T47D (cell line): ENCODE measurements around the gene EIF5A2.
A peak's percentile ranks its signal among the peaks of the same experiment; 100 is the strongest.
"Not testable (repeated sequence)": the region's sequence is repeated elsewhere in the genome, so short reads cannot be mapped to it uniquely, and the experiment has no call there.

Experiments
- DNase-seq, 2 experiments: peaks; one replicate each; pipeline versions ENCODE4 v3.0.0 to v3.0.0-alpha.2; 2011 to 2012; ENCODE audit warnings: low read depth in 1 of 2, low spot score in 1 of 2
- JUND ChIP-seq: IDR thresholded peaks from 2 replicates; pipeline ENCODE4 v1.6.1; 2012; ENCODE audit warnings: low read depth
- in situ Hi-C: cut with HindIII; loops from 2 replicates; pipeline ENCODE4 v1.10.0; 2016; ENCODE audit warnings: low sequenced_read_pairs, low pct_unique_long_range_greater_than_20kb

EIF5A2 gene

DNA sequence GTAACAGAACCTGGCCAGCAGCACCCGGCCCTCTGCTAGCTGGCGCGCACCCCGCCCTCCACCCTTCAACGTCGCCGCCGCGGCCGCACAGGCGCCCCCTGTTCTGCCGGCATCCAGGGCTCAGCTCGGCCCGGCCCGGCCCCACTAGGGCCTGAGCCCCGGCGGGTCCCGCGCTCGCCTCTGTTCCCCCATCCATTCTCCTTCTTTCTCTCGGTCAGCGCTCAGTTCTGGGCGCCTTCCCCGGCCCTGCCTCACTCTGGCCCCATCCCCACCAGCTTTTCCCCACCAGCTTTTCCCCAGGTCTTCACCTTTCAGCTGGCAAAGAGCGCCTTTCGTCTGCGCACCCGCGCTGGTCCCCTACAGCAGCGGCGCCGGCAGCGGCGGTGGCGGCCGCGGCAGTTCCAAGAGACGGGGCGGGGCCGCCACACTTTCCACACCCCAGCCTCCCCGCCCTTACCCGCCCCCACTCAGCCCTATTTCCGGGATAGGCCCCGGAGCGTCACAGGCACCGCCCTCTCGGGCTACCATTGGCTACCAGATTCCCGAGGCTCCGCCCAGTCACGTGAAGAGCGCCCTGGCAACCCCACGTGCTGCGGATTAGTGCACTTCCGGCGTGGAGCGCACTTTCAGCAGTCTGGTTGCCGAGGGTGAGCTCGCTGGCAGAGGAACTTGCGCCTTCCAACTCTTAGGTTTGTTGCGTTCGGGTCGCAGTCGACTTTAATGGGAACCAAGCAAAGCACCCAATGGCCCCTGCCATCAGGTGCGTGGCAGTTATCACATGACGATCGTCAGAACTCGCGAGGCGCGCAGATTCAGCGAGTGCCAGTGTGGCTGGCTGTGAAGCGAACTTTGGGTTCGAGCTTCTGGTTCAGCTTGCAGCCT lies at the start of gene EIF5A2:
TSS of gene EIF5A2 (minus strand) at position 403 of the 882 bp plus-strand sequence. CDS start 831 bp downstream, outside the sequence.
- in situ Hi-C loops, result no loop called here
- TF ChIP-seq JUND, result no peak
- peak; percentile 99 for DNase-seq

DNA sequence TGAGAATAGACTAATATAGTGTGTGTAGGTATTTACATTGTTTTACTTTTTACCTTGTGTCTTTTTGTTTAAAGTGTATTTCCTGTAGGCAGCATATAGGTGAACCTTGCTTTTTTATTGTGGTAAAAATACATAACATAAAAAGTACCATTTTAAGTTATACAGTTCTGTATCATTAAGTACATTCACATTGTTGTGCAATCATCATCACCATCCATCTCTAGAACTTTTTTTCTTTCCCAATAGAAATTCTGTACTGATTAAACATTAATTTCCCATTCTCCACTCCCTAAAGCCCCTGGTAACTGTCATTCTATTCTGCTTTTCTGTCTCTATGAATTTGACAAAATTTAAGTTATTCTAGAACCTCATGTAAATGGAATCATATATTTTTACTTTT lies 48.2 kb upstream of the EIF5A2 start:
- in situ Hi-C loops, result no loop called here

GRCh38 chr3:170953736-170954135 lies 45.3 kb upstream of the EIF5A2 start:
- in situ Hi-C loops, result no loop called here
- DNase-seq, result no peak
- TF ChIP-seq JUND, result no peak

More for the DNA sequence above, 48.2 kb upstream of the EIF5A2 start:
- no peak for DNase-seq
- no peak for TF ChIP-seq JUND

DNA sequence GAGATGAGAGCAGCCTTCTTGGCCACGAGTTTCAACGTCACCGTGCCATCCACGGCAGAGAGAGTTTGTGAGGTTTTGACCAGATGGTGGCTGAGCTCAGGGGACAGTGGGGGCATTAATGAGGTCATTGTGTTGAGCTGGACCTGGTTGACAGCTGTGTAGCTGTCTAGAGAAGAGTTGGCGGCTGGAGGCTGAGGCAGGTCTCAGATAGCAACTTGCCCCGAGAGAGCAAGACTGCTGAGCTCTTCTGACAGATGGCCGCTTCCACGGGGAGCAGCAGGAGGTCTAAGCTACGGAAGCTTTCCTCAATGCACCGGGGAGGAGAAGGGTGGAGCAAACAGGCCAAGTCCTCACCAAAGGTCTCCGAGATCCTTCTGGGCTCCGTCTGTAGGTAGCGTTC lies 44.8 kb upstream of the EIF5A2 start:
- TF ChIP-seq JUND, result no peak
- in situ Hi-C loops, result no loop called here

GRCh38 chr3:170949211-170949610 lies 40.8 kb upstream of the EIF5A2 start:
- DNase-seq, result no peak
- TF ChIP-seq JUND, result no peak
- in situ Hi-C loops, result no loop called here

More for the DNA sequence above, 44.8 kb upstream of the EIF5A2 start:
- DNase-seq, result no peak

DNA sequence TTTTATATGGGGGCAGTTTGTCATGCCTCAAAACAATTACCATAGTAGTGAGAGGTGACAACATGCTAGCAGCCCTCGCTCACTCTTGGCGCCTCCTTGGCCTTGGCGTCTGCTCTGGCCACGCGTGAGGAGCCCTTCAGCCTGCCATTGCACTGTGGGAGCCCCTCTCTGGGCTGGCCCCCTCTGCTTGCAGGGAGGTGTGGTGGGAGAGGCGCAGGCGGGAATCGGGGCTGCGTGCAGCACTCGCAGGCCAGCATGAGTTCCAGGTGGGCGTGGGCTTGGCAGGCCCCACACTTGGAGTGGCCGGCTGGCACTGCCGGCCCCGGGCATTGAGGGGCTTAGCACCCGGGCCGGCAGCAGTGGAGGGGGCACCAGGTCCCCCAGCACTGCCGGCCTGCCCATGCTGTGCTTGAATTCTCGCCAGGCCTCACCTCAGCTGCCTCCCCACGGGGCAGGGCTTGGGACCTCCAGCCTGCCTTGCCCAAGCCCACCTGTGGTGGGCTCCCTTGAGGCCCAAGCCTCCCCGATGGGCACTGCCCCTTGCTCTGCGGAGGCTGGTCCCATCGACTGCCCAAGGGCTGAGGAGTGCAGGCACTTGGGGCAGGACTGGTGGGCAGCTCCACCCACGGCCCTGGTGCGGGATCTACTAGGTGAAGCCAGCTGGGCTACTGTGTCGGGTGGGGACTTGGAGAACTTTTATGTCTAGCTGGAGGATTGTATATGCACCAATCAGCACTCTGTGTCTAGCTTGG lies 38.8 kb upstream of the EIF5A2 start:
- TF ChIP-seq JUND, result no peak
- in situ Hi-C loops, result no loop called here

GRCh38 chr3:170942011-170942410 lies 33.6 kb upstream of the EIF5A2 start:
- in situ Hi-C loops, result no loop called here
- no peak for TF ChIP-seq JUND
- DNase-seq, result peak in 1 of 2 experiments; percentile 32

More for the DNA sequence above, 38.8 kb upstream of the EIF5A2 start:
- DNase-seq, result no peak

- in situ Hi-C loops, result no loop called here
- no peak for TF ChIP-seq JUND
- no peak for DNase-seq
These were observed 33.1 kb upstream of the EIF5A2 start for GRCh38 chr3:170941551-170941950.

DNA sequence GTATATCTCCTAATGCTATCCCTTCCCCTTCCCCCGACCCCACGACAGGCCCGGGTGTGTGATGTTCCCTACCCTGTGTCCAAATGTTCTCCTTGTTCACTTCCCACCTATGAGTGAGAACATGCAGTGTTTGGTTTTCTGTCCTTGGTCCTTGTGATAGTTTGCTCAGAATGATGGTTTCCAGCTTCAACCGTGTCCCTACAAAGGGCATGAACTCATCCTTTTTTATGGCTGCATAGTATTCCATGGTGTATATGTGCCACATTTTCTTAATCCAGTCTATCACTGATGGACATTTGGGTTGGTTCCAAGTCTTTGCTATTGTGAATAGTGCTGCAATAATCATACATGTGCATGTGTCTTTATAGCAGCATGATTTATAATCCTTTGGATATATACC lies 24.6 kb upstream of the EIF5A2 start:
- in situ Hi-C loops, DNase-seq: not testable (repeated sequence)

GRCh38 chr3:170923553-170923952 lies 15.1 kb upstream of the EIF5A2 start:
- DNase-seq, in situ Hi-C loops: not testable (repeated sequence)

- DNase-seq, result no peak
- in situ Hi-C loops, result no loop called here
- TF ChIP-seq JUND, result no peak
These were observed 10.3 kb upstream of the EIF5A2 start for GRCh38 chr3:170918715-170919114.

DNA sequence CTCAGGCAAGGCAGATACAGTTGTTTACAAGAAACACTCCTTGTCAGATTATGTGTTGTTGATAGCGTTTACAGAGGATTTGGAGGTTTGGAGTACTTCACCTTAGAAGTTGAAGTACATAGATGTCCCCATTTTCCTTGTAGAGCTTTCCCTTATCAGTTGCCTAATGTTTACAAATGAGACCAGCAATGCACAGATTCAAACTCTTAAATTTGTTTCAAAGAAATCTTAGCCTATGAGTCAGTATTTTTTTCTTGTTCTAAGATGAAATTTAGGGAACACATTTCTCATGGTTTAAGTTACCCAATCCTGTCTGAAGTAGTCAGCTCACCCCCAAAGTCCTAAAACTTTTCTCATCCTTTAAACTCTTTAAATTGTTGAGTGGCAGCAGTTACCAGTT lies 6.3 kb upstream of the EIF5A2 start:
- in situ Hi-C loops, result no loop called here
- DNase-seq, result no peak
- TF ChIP-seq JUND, result no peak

- DNase-seq, result no peak
- in situ Hi-C loops, result no loop called here
- TF ChIP-seq JUND, result no peak
These were observed 5.8 kb upstream of the EIF5A2 start for GRCh38 chr3:170914212-170914611.
